ENCODE measurements around the gene ZGRF1.
"Not testable (repeated sequence)": the region's sequence is repeated elsewhere in the genome, so short reads cannot be mapped to it uniquely, and the experiment has no call there.

ZGRF1 gene

GRCh38 chr4:112633477-112634235 lies 3.1 kb downstream of the ZGRF1 start:
- DNase-seq = peak; percentile 3

- DNase-seq = no peak
These were observed 10.5 kb downstream of the ZGRF1 start for GRCh38 chr4:112626228-112626627.

- no peak for DNase-seq
These were observed 19.7 kb downstream of the ZGRF1 start for GRCh38 chr4:112616984-112617383.

- not testable (repeated sequence) for DNase-seq
These were observed 23.9 kb downstream of the ZGRF1 start for GRCh38 chr4:112612814-112613213.

- DNase-seq = peak; percentile 26
These were observed 32.1 kb downstream of the ZGRF1 start for GRCh38 chr4:112604589-112604988.

- no peak for DNase-seq
These were observed 41.7 kb downstream of the ZGRF1 start for GRCh38 chr4:112594993-112595392.

- no peak for DNase-seq
These were observed 43.1 kb downstream of the ZGRF1 start for GRCh38 chr4:112593438-112594133.

- no peak for DNase-seq
These were observed 44.0 kb downstream of the ZGRF1 start for GRCh38 chr4:112592717-112593116.

GRCh38 chr4:112591593-112591992 lies 45.1 kb downstream of the ZGRF1 start:
- DNase-seq = no peak

GRCh38 chr4:112589206-112589605 lies 47.5 kb downstream of the ZGRF1 start:
- no peak for DNase-seq

- DNase-seq = no peak
These were observed 50.6 kb downstream of the ZGRF1 start for GRCh38 chr4:112585977-112586736.

- DNase-seq = no peak
These were observed 69.2 kb downstream of the ZGRF1 start for GRCh38 chr4:112567536-112567935.

GRCh38 chr4:112564706-112565270 lies 71.9 kb downstream of the ZGRF1 start:
- DNase-seq = no peak

GRCh38 chr4:112563431-112564200 lies 73.1 kb downstream of the ZGRF1 start:
- no peak for DNase-seq

- DNase-seq = no peak
These were observed 74.3 kb downstream of the ZGRF1 start for GRCh38 chr4:112562254-112562879.

GRCh38 chr4:112560084-112560483 lies 76.6 kb downstream of the ZGRF1 start:
- no peak for DNase-seq

- DNase-seq = no peak
These were observed 77.7 kb downstream of the ZGRF1 start for GRCh38 chr4:112559053-112559452.

GRCh38 chr4:112557676-112558411 lies 78.9 kb downstream of the ZGRF1 start:
- DNase-seq = no peak

GRCh38 chr4:112554271-112554670 lies 82.4 kb downstream of the ZGRF1 start:
- DNase-seq = not testable (repeated sequence)

GRCh38 chr4:112552668-112553067 lies 84.0 kb downstream of the ZGRF1 start:
- DNase-seq = no peak

- DNase-seq = no peak
These were observed 86.0 kb downstream of the ZGRF1 start for GRCh38 chr4:112550728-112551127.
